ENCODE results near the gene PKIB.

PKIB gene

DNA sequence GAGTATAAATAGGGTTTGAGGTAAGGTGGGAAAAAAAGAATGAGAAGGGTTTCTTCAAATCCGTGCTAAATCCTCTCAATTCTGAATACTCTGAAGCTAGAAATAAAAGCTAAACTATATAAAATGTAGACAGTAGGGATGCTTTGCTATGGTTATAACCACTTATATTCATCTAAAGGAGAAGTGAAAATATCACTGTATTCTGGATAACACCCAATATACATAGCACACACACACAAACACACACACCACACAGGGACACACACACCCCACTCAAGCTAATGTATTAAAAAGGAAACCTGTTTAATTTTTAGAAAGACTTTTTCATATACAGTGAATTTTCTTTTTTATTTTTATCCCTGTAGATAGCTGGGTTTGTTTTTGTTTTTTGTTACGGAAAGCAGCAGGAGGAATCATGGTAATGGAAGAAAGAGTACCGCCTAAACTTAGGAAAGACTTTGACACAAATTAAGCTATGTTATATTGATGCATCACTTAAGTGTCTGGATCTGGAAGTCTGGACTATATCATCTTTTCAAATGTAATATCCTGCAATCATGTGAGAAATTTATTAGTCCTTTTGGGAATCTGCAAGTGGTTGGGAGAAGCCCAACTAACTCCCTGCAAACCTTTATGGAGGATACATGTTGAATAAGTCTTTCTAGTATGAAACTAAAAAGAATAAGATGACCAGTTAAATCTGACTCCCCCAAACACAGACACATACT is 100.9 kb downstream of the PKIB start:
- Histone ChIP-seq H3K9ac (ENCODE audit: low read depth, low read length) (no peak overlapping the region), H3K27me3 (ENCODE audit: control insufficient read depth, insufficient read depth, low read length) (no peaks in the 10 kb centered on the region), H3K4me1 (ENCODE audit: control insufficient read depth, insufficient read depth, low read length) (peaks cover 17% of the 10 kb centered on the region), H3K4me2 (ENCODE audit: low read length) (no peak overlapping the region), H3K4me3 (ENCODE audit: low read length) (no peak overlapping the region), H3K36me3 (ENCODE audit: insufficient read depth, low read length) (no peaks in the 10 kb centered on the region), H3K9me3 (replicated peaks; ENCODE audit: low read length) (no peaks in the 10 kb centered on the region)

DNA sequence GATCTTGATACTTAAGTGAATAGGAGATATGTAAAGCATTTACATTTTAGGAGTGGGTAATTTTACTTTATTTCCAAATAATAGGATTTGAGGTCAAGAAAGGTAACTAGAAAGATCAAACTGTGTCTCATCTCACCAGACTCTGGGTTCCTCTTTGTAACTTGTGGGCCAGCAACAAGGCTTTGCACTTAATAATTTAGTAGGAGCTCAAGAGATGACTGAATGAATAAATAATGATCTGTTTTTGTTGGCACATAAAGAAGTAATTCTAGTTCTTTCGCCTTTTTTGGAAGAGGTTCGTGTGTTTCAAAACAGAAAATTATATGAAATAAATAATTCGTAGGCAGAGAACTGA is 101.9 kb downstream of the PKIB start:
- Histone ChIP-seq H3K4me1 (ENCODE audit: control insufficient read depth, insufficient read depth, low read length) (peaks cover 17% of the 10 kb centered on the region), H3K36me3 (ENCODE audit: insufficient read depth, low read length) (no peaks in the 10 kb centered on the region), H3K4me3 (ENCODE audit: low read length) (no peak overlapping the region), H3K4me2 (ENCODE audit: low read length) (peak overlapping the region; percentile 22), H3K9me3 (replicated peaks; ENCODE audit: low read length) (no peaks in the 10 kb centered on the region), H3K9ac (ENCODE audit: low read depth, low read length) (no peak overlapping the region), H3K27me3 (ENCODE audit: control insufficient read depth, insufficient read depth, low read length) (no peaks in the 10 kb centered on the region)

DNA sequence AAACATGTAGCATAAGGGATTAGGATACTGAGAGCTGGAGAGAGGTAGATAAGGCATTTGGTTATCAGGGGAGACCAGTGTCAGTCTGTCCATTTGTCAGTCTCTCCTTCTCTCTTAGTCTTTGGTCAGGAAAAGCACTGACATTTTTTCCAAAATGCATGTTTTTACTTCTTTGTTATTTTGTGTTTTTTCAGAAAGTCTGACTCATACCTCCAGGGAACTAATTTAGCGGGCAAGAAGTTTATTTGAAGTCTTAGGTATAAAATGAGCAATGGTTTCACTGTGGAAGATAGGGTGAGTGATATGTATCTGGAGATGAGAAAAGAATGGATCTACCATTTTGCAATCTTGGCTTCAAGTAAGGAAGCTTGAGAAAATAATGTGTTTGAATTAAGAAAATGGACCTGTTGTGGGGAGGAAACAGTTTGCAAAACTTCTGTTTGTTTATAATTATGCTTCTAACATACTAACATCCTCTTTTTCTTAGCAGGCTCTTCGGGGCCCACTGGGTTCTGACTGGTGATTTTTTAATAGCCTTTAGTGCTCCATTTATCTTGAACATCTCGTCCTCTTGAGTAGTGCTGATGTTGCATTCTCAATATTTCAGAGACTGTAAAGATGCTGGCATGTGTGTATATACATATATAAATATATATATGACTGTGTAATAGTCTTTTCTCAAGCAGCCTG is 102.4 kb downstream of the PKIB start:
- no peak overlapping the region for H3K4me3 ChIP-seq (ENCODE audit: low read length)
- H3K9me3 ChIP-seq (replicated peaks; ENCODE audit: low read length) = no peaks in the 10 kb centered on the region
- H3K9ac ChIP-seq (ENCODE audit: low read depth, low read length) = no peak overlapping the region
- no peaks in the 10 kb centered on the region for H3K27me3 ChIP-seq (ENCODE audit: control insufficient read depth, insufficient read depth, low read length)
- H3K4me2 ChIP-seq (ENCODE audit: low read length) = peak overlapping the region; percentile 22
- H3K36me3 ChIP-seq (ENCODE audit: insufficient read depth, low read length) = no peaks in the 10 kb centered on the region
- peaks cover 19% of the 10 kb centered on the region for H3K4me1 ChIP-seq (ENCODE audit: control insufficient read depth, insufficient read depth, low read length)

DNA sequence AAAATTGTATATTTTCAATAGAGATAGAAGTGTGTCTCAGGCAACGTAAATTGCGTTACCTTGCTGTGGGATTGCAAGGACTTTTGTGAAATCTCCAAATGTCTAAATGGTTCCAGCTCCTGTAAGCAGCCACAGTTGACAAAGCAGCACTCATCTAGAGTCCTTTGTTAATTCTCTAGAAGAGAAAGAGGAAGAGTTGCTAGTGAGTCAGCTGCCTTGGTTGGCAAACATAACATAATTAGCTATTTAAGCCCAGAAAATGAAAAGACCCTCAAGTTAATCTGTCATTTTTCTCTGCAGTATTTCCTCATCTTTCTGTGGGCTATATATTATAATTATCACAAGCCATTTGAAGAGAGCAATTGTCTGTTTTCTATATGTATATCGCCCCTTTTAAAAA is 102.9 kb downstream of the PKIB start:
- Histone ChIP-seq H3K4me1 (ENCODE audit: control insufficient read depth, insufficient read depth, low read length) (peaks cover 20% of the 10 kb centered on the region), H3K36me3 (ENCODE audit: insufficient read depth, low read length) (no peaks in the 10 kb centered on the region), H3K27me3 (ENCODE audit: control insufficient read depth, insufficient read depth, low read length) (no peaks in the 10 kb centered on the region), H3K9ac (ENCODE audit: low read depth, low read length) (no peak overlapping the region), H3K4me3 (ENCODE audit: low read length) (no peak overlapping the region), H3K4me2 (ENCODE audit: low read length) (no peak overlapping the region), H3K9me3 (replicated peaks; ENCODE audit: low read length) (no peaks in the 10 kb centered on the region)

DNA sequence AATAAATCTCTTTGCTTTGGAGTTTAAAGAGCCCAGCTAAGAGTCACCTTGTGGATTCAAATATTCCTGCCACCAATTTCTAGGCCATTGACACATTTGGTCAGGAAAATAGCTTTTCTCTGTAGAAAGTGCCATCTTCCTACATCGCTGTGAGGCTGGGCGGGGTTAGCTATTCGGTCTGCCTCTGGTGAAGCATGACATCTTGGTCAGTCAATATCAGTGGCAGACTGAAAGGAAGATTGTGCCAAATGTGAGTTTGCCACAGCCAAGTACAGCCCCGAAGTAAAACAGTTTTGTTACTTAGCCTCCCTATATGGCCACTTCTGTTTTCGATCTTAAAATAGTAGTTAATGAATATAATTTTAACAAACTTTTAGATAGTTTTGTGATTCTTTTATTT is 103.9 kb downstream of the PKIB start:
- no peak overlapping the region for H3K4me2 ChIP-seq (ENCODE audit: low read length)
- H3K4me3 ChIP-seq (ENCODE audit: low read length) = no peak overlapping the region
- H3K4me1 ChIP-seq (ENCODE audit: control insufficient read depth, insufficient read depth, low read length) = peaks cover 20% of the 10 kb centered on the region
- H3K27me3 ChIP-seq (ENCODE audit: control insufficient read depth, insufficient read depth, low read length) = no peaks in the 10 kb centered on the region
- H3K9me3 ChIP-seq (replicated peaks; ENCODE audit: low read length) = no peaks in the 10 kb centered on the region
- H3K9ac ChIP-seq (ENCODE audit: low read depth, low read length) = no peak overlapping the region
- H3K36me3 ChIP-seq (ENCODE audit: insufficient read depth, low read length) = no peaks in the 10 kb centered on the region

DNA sequence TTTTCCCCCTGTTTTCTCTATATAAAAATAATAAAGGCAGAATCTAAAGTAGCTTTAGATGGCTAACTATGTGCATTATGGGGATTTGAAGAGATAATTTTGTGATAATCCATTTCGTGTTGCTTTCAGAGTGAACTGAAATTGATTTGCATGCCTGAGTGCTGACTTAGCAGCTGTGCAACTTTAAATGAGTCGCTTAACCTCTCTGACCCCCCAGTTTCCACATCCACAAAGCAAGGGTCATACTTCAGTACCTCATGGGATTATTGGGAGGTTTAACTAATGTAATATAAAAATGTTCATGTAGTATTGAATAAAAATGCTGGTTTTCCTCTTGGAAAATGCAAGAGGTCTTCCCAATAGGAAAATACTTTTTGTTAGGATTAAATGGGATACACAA is 105.5 kb downstream of the PKIB start:
- Histone ChIP-seq H3K4me1 (ENCODE audit: control insufficient read depth, insufficient read depth, low read length) (peaks cover 20% of the 10 kb centered on the region), H3K36me3 (ENCODE audit: insufficient read depth, low read length) (no peaks in the 10 kb centered on the region), H3K9me3 (replicated peaks; ENCODE audit: low read length) (no peaks in the 10 kb centered on the region), H3K9ac (ENCODE audit: low read depth, low read length) (no peak overlapping the region), H3K27me3 (ENCODE audit: control insufficient read depth, insufficient read depth, low read length) (no peaks in the 10 kb centered on the region), H3K4me3 (ENCODE audit: low read length) (no peak overlapping the region), H3K4me2 (ENCODE audit: low read length) (no peak overlapping the region)

DNA sequence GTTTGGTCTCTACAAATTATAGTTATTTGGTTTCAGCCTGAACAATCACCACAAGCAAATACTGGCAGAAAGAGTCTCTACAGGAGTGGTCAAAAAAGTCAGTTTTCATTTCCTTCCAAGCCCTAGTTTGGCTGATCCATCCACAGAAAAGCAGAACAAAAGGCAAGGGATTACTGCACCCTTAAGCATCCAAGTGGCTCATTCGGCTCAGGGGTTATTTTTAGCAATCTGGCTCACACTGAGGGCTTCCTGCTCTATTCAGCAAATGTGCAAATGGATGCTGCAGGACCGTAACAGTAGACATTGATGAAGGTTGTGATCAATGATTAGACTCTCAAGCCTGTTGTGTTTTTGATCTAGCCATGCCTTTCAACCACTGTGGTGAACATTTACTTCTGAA is 107.1 kb downstream of the PKIB start:
- Histone ChIP-seq H3K36me3 (ENCODE audit: insufficient read depth, low read length) (no peaks in the 10 kb centered on the region), H3K4me2 (ENCODE audit: low read length) (no peak overlapping the region), H3K9ac (ENCODE audit: low read depth, low read length) (no peak overlapping the region), H3K27me3 (ENCODE audit: control insufficient read depth, insufficient read depth, low read length) (no peaks in the 10 kb centered on the region), H3K9me3 (replicated peaks; ENCODE audit: low read length) (no peaks in the 10 kb centered on the region), H3K4me1 (ENCODE audit: control insufficient read depth, insufficient read depth, low read length) (peaks cover 13% of the 10 kb centered on the region), H3K4me3 (ENCODE audit: low read length) (no peak overlapping the region)

DNA sequence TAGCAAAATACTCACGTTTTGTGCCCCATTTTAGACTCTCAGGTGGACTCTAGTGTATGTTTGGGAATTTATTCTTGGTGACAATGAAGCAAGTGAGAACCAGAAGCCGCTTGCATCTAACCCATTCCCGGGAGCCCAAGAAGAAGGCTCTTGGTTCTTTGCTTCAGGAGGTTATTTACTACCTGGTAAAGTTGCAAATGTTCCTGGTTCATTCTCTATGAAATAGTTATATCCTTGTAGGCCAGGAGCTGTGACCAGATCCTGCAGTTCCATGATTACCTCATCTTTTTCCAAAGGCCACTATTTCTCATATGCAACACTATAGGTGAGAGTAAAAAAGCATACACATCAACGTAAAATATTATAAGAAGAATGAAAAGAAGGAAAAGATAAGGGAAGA is 108.4 kb downstream of the PKIB start:
- Histone ChIP-seq H3K36me3 (ENCODE audit: insufficient read depth, low read length) (no peaks in the 10 kb centered on the region), H3K27me3 (ENCODE audit: control insufficient read depth, insufficient read depth, low read length) (no peaks in the 10 kb centered on the region), H3K4me2 (ENCODE audit: low read length) (no peak overlapping the region), H3K9ac (ENCODE audit: low read depth, low read length) (no peak overlapping the region), H3K4me3 (ENCODE audit: low read length) (no peak overlapping the region), H3K9me3 (replicated peaks; ENCODE audit: low read length) (no peaks in the 10 kb centered on the region), H3K4me1 (ENCODE audit: control insufficient read depth, insufficient read depth, low read length) (peaks cover 6% of the 10 kb centered on the region)

DNA sequence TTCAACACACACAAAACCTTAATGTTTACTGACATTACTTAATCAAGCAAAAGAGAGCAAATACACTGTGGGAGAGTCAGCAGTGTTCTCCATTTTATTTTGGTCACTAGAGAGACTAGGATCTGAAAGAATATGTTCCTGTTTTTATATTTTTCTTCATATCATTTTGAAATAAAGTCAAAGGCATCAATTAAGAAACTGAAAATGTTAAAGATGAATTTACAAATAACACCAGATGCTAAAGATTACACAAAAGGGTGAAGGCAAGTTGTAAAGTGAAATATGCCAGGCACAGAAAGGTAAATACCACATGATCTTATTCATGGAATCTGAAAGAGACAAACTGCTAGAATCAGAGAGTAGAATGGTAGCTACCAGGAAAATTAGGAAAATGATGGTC is 109.0 kb downstream of the PKIB start:
- no peak overlapping the region for H3K9ac ChIP-seq (ENCODE audit: low read depth, low read length)
- H3K9me3 ChIP-seq (replicated peaks; ENCODE audit: low read length) = no peaks in the 10 kb centered on the region
- H3K4me1 ChIP-seq (ENCODE audit: control insufficient read depth, insufficient read depth, low read length) = peaks cover 6% of the 10 kb centered on the region
- no peak overlapping the region for H3K4me2 ChIP-seq (ENCODE audit: low read length)
- H3K27me3 ChIP-seq (ENCODE audit: control insufficient read depth, insufficient read depth, low read length) = no peaks in the 10 kb centered on the region
- no peak overlapping the region for H3K4me3 ChIP-seq (ENCODE audit: low read length)
- H3K36me3 ChIP-seq (ENCODE audit: insufficient read depth, low read length) = no peaks in the 10 kb centered on the region

DNA sequence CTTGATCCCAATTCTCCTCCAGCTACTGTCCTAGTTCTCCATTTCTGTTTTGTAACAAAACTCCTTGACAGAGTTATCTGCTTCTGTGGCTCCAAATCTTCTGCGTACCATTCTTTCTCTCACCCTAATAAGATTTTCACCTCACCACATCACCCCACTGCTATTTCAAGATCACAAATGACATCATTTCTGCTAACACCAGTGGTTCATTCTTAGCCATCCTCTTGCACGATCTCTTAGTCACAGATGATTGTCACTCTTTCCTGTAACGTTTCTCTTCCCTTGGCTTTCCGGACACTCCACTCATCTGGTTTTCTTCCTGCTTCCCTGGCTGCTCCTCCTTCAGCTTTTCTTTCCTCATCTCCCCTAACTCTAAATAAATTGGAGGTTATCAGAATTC is 112.5 kb downstream of the PKIB start:
- no peaks in the 10 kb centered on the region for H3K27me3 ChIP-seq (ENCODE audit: control insufficient read depth, insufficient read depth, low read length)
- H3K36me3 ChIP-seq (ENCODE audit: insufficient read depth, low read length) = no peaks in the 10 kb centered on the region
- no peak overlapping the region for H3K4me2 ChIP-seq (ENCODE audit: low read length)
- H3K4me1 ChIP-seq (ENCODE audit: control insufficient read depth, insufficient read depth, low read length) = no peaks in the 10 kb centered on the region
- H3K9me3 ChIP-seq (replicated peaks; ENCODE audit: low read length) = no peaks in the 10 kb centered on the region
- H3K9ac ChIP-seq (ENCODE audit: low read depth, low read length) = no peak overlapping the region
- no peak overlapping the region for H3K4me3 ChIP-seq (ENCODE audit: low read length)

DNA sequence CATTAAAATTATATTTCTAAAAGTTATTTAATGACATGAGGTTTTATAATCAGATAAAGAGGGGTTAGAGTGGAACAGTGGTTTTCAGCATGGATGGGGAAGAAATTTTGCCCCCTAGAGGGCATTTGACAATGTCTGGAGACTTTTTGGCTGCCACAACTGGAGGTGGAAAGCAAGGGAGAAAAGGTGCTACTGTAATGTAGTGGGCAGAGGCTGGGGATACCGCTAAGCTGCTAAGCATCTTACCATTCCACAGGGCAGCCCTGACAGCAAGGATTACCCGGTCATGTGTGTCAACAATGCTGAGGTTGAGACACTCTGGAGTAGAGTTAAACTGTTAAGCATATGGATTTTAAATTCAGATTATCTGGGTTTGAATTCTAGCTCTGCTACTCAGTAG is 116.4 kb downstream of the PKIB start:
- Histone ChIP-seq H3K9ac (ENCODE audit: low read depth, low read length) (no peak overlapping the region), H3K9me3 (replicated peaks; ENCODE audit: low read length) (no peaks in the 10 kb centered on the region), H3K4me3 (ENCODE audit: low read length) (no peak overlapping the region), H3K4me2 (ENCODE audit: low read length) (no peak overlapping the region), H3K27me3 (ENCODE audit: control insufficient read depth, insufficient read depth, low read length) (no peaks in the 10 kb centered on the region), H3K4me1 (ENCODE audit: control insufficient read depth, insufficient read depth, low read length) (no peaks in the 10 kb centered on the region), H3K36me3 (ENCODE audit: insufficient read depth, low read length) (no peaks in the 10 kb centered on the region)

DNA sequence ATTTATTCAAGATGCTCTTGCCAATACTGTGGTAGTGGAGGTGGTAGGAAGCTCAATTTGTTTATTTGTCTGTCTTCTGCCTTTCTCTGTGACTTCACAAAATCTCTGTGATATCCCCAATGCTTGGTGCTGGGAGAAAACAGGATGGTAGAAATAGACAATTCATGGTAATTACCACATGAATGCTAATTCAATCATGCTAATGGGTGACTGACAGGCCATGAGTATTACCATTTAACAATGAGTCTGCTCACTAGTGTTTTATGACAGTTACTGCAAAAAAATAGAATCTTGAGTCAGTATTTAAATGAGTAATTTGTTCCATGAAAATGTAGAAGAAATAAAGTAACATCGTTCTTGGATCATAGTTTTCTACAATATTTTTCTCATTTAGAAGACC is 117.0 kb downstream of the PKIB start:
- no peak overlapping the region for H3K4me2 ChIP-seq (ENCODE audit: low read length)

More for the DNA sequence above, 117.0 kb downstream of the PKIB start:
- Histone ChIP-seq H3K9me3 (replicated peaks; ENCODE audit: low read length) (no peaks in the 10 kb centered on the region), H3K36me3 (ENCODE audit: insufficient read depth, low read length) (no peaks in the 10 kb centered on the region), H3K9ac (ENCODE audit: low read depth, low read length) (no peak overlapping the region), H3K27me3 (ENCODE audit: control insufficient read depth, insufficient read depth, low read length) (no peaks in the 10 kb centered on the region), H3K4me3 (ENCODE audit: low read length) (no peak overlapping the region), H3K4me1 (ENCODE audit: control insufficient read depth, insufficient read depth, low read length) (no peaks in the 10 kb centered on the region)

Measured in skeletal muscle satellite cell (primary cell).